Dendritic cell treated with granulocyte-macrophage colony-stimulating factor and Interleukin-4, amounts not matched to agents 40 ng/mL and 50 ng/mL, for 4 days (primary cell): ENCODE data around the gene C1GALT1.
"Not testable (repeated sequence)": the region's sequence is repeated elsewhere in the genome, so short reads cannot be mapped to it uniquely, and the experiment has no call there.

Source experiments
- H3K27ac Mint-ChIP-seq: one replicate; pipeline ENCODE4 v1.8.0; 2022; ENCODE audit warnings: mild to moderate bottlenecking, mixed read lengths
- H3K27me3 Mint-ChIP-seq: one replicate; pipeline ENCODE4 v1.8.0; 2022; ENCODE audit warnings: mild to moderate bottlenecking, mixed read lengths
- H3K36me3 Mint-ChIP-seq: one replicate; pipeline ENCODE4 v1.8.0; 2022; ENCODE audit warnings: low read depth, mixed read lengths
- H3K4me1 Mint-ChIP-seq: one replicate; pipeline ENCODE4 v1.8.0; 2022; ENCODE audit warnings: low read depth, mixed read lengths
- H3K4me3 Mint-ChIP-seq: one replicate; pipeline ENCODE4 v1.8.0; 2022; ENCODE audit warnings: mild to moderate bottlenecking, moderate library complexity, mixed read lengths
- H3K9me3 Mint-ChIP-seq: one replicate; pipeline ENCODE4 v1.8.0; 2022; ENCODE audit warnings: mixed read lengths
- intact Hi-C: fragments of 100-400 bp; cut with micrococcal nuclease; formaldehyde crosslinking; loops from one replicate; pipeline ENCODE4 v1.15.0; 2022

Gene C1GALT1

DNA sequence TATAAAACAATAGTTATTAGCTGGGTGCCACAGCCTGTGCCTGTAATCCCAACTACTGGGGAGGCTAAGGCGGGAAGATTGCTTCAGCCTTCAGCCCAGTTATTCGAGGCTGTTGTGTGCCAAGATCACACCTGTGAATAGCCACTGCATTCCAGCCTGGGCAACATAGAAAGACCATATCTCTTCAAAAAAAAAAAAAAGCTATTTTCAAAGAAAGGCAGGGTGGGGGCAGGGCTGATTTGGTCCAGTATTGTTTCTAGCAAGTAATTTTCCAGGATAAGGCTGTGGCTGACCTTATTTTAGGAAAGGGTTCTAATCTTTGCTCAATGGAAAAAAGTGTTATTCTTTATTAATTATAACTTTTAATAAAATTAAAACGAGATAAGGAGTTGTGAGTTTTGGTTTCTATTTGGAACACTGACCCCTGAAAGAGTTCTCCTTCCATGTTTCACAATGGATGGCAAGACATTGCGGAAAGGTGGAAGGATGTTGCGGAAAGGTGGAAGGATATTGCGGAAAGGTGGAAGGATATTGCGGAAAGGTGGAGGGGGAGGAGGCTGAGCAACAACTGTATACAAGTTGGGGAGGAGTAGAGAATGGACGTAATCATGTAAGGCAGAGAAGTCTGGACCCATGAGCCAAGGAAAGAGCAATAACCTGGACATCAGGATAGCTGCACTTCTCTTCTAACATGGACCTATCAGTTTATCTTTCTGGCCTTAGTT is 1.5 kb upstream of the C1GALT1 start:
- Mint-ChIP-seq H3K27ac (peak overlapping the region; percentile 98), H3K36me3 (no peaks in the 10 kb centered on the region), H3K27me3 (no peaks in the 10 kb centered on the region), H3K4me3 (peak overlapping the region; percentile 76), H3K4me1 (peaks cover 26% of the 10 kb centered on the region), H3K9me3 (no peaks in the 10 kb centered on the region)
- intact Hi-C loops = loop anchor here (5.0 kb wide), 4 partner anchors 71 to 786 kb away; partner anchors contain the start of genes GLCCI1 and MIOS

DNA sequence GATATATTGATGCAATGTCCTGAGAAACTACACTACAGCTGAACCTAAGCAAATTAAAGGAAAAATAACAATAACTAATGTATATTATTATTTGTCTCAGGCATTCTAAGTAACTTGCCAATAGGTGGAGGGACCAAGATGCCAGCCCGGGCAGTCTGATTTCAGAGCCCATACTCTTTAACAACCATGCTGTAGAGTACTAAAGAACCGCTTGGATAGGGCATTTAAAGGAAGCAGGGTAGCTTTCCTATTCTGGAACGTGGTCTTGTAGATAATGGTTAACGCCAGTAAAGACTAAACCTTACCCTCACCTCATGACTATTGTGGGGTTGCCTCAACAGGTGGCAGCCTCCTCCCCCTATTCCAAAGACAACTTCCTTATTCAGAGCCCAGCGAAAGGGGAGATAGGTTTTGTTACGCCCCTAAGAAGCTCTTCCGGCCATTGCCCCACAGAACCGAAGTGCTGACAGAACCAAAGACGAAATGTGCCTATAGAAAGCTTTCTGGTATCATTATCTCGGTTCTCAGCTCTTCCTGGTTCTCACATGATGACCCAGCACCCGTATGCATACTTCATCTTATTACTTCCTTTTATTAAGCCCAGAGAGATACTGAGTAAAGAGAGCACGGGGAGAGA is 707 bp upstream of the C1GALT1 start:
- H3K27me3 Mint-ChIP-seq = no peaks in the 10 kb centered on the region
- H3K4me1 Mint-ChIP-seq = peaks cover 21% of the 10 kb centered on the region
- H3K4me3 Mint-ChIP-seq = peak overlapping the region; percentile 76
- no peaks in the 10 kb centered on the region for H3K36me3 Mint-ChIP-seq
- intact Hi-C loops = loop anchor here (5.0 kb wide), 4 partner anchors 71 to 786 kb away; partner anchors contain the start of genes GLCCI1 and MIOS
- H3K27ac Mint-ChIP-seq = peak overlapping the region; percentile 98
- H3K9me3 Mint-ChIP-seq = no peaks in the 10 kb centered on the region

DNA sequence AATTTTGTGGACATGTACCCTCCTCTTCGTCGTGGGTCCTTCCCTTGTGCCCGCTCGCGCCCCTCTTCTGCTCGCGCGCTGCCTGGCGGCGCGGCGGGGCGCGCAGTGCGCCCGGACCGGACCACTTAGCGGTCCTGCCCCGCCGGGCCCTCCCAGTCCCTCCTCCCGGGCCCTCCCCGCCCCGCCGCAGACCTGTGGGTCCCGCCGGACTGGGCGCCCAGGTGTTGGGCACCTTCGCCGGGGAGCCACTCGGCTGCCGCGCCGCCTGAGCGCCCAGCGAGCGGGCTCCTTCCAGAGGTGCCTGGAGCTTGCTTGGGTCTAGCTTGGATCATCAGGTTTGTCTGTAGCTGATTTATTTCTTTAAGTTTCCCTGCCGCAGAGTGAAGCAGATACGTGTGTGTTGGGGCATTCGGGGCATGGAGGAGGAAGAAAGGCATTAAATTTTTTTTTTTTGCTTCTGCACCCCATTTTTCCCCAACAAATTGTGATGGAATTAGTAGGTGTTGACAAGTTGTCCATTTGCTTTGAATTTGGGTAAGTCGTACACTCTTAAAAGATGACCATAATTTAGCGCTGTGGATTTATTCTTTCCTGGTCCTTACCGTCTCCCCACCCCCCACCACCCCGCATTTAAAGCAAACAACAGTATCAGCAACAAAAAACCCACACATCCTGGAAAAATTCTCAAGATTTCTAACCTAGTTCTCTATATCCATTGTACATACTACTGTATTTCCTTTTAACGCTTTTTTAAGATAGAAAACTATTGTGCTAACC is 905 bp downstream of the C1GALT1 start:
- Mint-ChIP-seq H3K27me3 (no peaks in the 10 kb centered on the region), H3K27ac (peak overlapping the region; percentile 98), H3K4me1 (peaks cover 14% of the 10 kb centered on the region), H3K36me3 (no peaks in the 10 kb centered on the region), H3K4me3 (peak overlapping the region; percentile 76), H3K9me3 (no peaks in the 10 kb centered on the region)
- intact Hi-C loops = loop anchor here (5.0 kb wide), 4 partner anchors 69 to 784 kb away; partner anchors contain the start of genes GLCCI1 and MIOS

DNA sequence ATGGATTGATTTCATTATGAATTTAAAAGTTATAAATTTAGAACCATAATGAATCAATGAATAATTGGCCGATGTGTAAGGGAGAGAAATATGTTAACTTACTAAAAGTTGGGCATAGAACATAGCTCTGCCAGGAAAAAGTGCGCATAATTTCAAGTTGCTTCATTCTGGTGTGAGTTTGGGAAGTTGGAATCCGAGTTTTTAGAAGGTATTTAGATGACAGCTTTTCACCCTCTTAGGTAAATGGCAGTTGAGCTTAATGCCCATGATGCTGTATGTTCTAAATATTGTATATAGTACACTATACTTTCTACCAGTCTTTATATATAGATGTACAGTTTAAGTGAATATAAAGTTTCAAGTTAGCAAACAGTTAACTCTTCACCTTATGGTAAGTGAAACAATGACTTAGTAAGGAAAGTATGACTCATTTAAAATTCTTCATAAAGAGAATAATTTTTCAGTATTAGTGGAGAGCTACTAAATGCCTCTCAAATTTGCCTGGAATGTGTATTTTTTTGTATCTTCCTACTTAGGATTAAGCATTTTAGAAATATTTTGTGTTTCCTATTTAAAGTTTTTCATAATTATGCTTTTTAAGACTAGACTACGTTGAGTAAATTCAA is 1.6 kb downstream of the C1GALT1 start:
- H3K4me1 Mint-ChIP-seq = peaks cover 14% of the 10 kb centered on the region
- peak overlapping the region; percentile 76 for H3K4me3 Mint-ChIP-seq
- H3K9me3 Mint-ChIP-seq = no peaks in the 10 kb centered on the region
- H3K27ac Mint-ChIP-seq = peak overlapping the region; percentile 98
- H3K27me3 Mint-ChIP-seq = no peaks in the 10 kb centered on the region
- H3K36me3 Mint-ChIP-seq = no peaks in the 10 kb centered on the region
- intact Hi-C loops = loop anchor here (5.0 kb wide), 4 partner anchors 68 to 783 kb away; partner anchors contain the start of genes GLCCI1 and MIOS

DNA sequence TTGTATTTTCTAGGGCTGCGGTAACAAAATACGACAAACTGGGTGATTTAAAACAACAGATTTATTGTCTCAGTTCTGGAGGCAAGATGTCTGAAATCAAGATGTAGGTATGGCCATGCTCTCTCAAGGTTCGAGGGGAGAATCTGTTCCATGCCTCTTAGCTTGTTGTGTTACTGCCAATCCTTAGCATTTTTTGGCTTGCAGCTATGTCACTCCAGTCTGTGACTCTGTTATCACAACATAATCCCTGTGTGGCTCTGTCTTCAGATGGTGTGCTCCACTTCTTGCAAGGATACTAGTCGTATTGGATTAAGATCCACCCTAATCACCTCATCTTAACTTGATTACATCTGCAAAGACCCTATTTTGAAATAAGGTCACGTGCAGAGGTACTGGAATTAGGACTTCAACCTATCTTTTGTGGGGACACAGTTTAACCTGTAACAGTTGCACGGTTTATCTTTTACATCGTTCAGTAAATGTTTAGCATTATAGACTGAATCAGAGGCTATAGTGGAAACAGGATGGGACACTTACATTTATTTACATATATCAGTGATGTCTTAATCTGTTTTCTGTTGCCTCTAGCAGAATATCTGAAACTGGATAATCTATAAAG is 3.1 kb downstream of the C1GALT1 start:
- Mint-ChIP-seq H3K4me1 (peaks cover 14% of the 10 kb centered on the region), H3K27ac (no peak overlapping the region), H3K27me3 (no peaks in the 10 kb centered on the region), H3K4me3 (no peak overlapping the region), H3K36me3 (no peaks in the 10 kb centered on the region), H3K9me3 (no peaks in the 10 kb centered on the region)
- intact Hi-C loops = loop anchor here (5.0 kb wide), 1 partner anchor 57 kb away; no protein-coding TSS in a partner anchor

- peaks cover 13% of the 10 kb centered on the region for H3K4me1 Mint-ChIP-seq
- intact Hi-C loops = loop anchor here (5.0 kb wide), 1 partner anchor 54 kb away; no protein-coding TSS in a partner anchor
- no peak overlapping the region for H3K4me3 Mint-ChIP-seq
- peaks cover 6% of the 10 kb centered on the region for H3K36me3 Mint-ChIP-seq
- H3K9me3 Mint-ChIP-seq = peaks cover 5% of the 10 kb centered on the region
- no peak overlapping the region for H3K27ac Mint-ChIP-seq
- H3K27me3 Mint-ChIP-seq = no peaks in the 10 kb centered on the region
Observed at GRCh38 chr7:7188091-7188490, 5.7 kb downstream of the C1GALT1 start.

- Mint-ChIP-seq H3K4me3 (no peak overlapping the region), H3K27ac (no peak overlapping the region), H3K4me1 (peaks cover 19% of the 10 kb centered on the region), H3K27me3 (no peaks in the 10 kb centered on the region), H3K9me3 (peaks cover 10% of the 10 kb centered on the region), H3K36me3 (peaks cover 8% of the 10 kb centered on the region)
- intact Hi-C loops = loop anchor here (5.0 kb wide), 1 partner anchor 54 kb away; no protein-coding TSS in a partner anchor
Observed at GRCh38 chr7:7188742-7189141, 6.4 kb downstream of the C1GALT1 start.

- intact Hi-C loops = no loop called here
- Mint-ChIP-seq H3K9me3 (peaks cover 10% of the 10 kb centered on the region), H3K36me3 (peaks cover 8% of the 10 kb centered on the region), H3K27ac (no peak overlapping the region), H3K4me1 (peaks cover 26% of the 10 kb centered on the region), H3K27me3 (no peaks in the 10 kb centered on the region), H3K4me3 (no peak overlapping the region)
Observed at GRCh38 chr7:7190142-7190541, 7.8 kb downstream of the C1GALT1 start.

DNA sequence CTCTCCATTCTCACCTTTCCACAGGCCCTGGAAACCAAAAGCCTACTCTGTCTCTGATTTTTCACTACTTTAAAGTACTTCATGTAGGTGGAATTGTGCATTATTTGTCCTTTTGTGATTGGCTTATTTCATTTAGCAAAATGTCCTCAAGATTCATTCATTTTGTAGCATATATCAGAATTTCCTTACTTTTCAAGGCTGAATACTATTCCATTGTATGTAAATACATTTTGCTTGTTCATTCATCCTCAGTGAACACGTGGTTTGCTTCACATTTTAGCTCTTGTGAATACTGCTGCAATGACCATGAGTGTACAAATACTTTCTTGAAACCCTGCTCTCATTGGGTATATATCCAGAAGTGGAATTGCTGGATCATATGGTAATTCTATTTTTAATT is 8.8 kb downstream of the C1GALT1 start:
- intact Hi-C loops = no loop called here
- H3K9me3 Mint-ChIP-seq = peaks cover 10% of the 10 kb centered on the region
- H3K4me1 Mint-ChIP-seq = peaks cover 31% of the 10 kb centered on the region
- H3K4me3 Mint-ChIP-seq = no peak overlapping the region
- H3K27ac Mint-ChIP-seq = no peak overlapping the region
- H3K36me3 Mint-ChIP-seq = peaks cover 8% of the 10 kb centered on the region
- H3K27me3 Mint-ChIP-seq = no peaks in the 10 kb centered on the region

GRCh38 chr7:7192798-7193788 is 10.7 kb downstream of the C1GALT1 start:
- peaks cover 10% of the 10 kb centered on the region for H3K9me3 Mint-ChIP-seq
- H3K36me3 Mint-ChIP-seq, H3K4me3 Mint-ChIP-seq, H3K27me3 Mint-ChIP-seq, intact Hi-C loops: not testable (repeated sequence)
- peaks cover 36% of the 10 kb centered on the region for H3K4me1 Mint-ChIP-seq
- peak overlapping the region; percentile 13 for H3K27ac Mint-ChIP-seq

DNA sequence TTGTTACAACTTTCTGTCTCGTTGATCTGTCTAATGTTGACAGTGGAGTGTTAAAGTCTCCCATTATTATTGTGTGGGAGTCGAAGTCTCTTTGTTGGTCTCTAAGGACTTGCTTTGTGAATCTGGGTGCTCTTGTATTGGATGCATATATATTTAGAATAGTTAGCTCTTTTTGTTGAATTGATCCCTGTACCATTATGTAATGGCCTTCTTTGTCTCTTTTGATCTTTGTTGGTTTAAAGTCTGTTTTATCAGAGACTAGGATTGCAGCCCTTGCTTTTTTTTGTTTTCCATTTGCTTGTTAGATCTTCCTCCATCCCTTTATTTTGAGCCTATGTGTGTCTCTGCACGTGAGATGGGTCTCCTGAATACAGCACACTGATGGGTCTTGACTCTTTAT is 17.2 kb downstream of the C1GALT1 start:
- intact Hi-C loops, H3K4me3 Mint-ChIP-seq, H3K27ac Mint-ChIP-seq, H3K36me3 Mint-ChIP-seq, H3K27me3 Mint-ChIP-seq: not testable (repeated sequence)
- H3K4me1 Mint-ChIP-seq = peaks cover 39% of the 10 kb centered on the region
- peaks cover 13% of the 10 kb centered on the region for H3K9me3 Mint-ChIP-seq

- intact Hi-C loops, H3K27me3 Mint-ChIP-seq, H3K36me3 Mint-ChIP-seq, H3K27ac Mint-ChIP-seq, H3K4me3 Mint-ChIP-seq: not testable (repeated sequence)
- H3K4me1 Mint-ChIP-seq = peaks cover 36% of the 10 kb centered on the region
- peaks cover 13% of the 10 kb centered on the region for H3K9me3 Mint-ChIP-seq
Observed at GRCh38 chr7:7200255-7200654, 17.9 kb downstream of the C1GALT1 start.
